ENCODE data around the gene DSCAM.

Gene DSCAM

DNA sequence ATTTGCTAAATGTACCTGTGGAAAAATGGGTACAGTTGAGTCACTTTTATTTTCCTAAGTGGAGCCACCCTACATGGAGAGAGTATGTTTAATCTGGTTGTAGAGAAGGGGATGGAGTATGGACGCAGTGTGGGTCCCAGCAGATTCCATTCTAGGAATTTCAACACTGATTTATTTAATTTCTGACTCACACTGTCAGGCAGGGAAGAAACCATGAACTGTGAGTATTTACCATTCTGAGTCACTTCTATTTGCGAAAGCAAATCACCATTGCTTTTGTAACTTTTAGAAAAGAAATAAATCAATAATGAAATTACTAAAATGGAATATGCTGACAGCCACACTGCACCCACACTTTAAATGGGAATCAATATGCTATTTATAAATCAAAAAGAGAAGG, 339.0 kb downstream of the DSCAM start:
- TF ChIP-seq, protein P1, sequence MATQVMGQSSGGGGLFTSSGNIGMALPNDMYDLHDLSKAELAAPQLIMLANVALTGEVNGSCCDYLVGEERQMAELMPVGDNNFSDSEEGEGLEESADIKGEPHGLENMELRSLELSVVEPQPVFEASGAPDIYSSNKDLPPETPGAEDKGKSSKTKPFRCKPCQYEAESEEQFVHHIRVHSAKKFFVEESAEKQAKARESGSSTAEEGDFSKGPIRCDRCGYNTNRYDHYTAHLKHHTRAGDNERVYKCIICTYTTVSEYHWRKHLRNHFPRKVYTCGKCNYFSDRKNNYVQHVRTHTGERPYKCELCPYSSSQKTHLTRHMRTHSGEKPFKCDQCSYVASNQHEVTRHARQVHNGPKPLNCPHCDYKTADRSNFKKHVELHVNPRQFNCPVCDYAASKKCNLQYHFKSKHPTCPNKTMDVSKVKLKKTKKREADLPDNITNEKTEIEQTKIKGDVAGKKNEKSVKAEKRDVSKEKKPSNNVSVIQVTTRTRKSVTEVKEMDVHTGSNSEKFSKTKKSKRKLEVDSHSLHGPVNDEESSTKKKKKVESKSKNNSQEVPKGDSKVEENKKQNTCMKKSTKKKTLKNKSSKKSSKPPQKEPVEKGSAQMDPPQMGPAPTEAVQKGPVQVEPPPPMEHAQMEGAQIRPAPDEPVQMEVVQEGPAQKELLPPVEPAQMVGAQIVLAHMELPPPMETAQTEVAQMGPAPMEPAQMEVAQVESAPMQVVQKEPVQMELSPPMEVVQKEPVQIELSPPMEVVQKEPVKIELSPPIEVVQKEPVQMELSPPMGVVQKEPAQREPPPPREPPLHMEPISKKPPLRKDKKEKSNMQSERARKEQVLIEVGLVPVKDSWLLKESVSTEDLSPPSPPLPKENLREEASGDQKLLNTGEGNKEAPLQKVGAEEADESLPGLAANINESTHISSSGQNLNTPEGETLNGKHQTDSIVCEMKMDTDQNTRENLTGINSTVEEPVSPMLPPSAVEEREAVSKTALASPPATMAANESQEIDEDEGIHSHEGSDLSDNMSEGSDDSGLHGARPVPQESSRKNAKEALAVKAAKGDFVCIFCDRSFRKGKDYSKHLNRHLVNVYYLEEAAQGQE (IDR thresholded peaks at IDR 0.05; ENCODE audit: insufficient read depth in 1 of 2, low read depth in 2 of 2, low read length in 2 of 2): no peak
- TF ChIP-seq TAF1 (IDR thresholded peaks at IDR 0.05; ENCODE audit: borderline replicate concordance, insufficient read depth, low read length) (no peak), SIN3A (IDR thresholded peaks at IDR 0.05; ENCODE audit: borderline replicate concordance, insufficient read depth, low read length) (no peak), POLR2AphosphoS5 (IDR thresholded peaks at IDR 0.05; ENCODE audit: low read depth, low read length) (no peak), FOXP2 (optimal IDR thresholded peaks at IDR 0.05; ENCODE audit: borderline replicate concordance, extremely low read depth, extremely low read length, insufficient read depth) (no peak)

DNA sequence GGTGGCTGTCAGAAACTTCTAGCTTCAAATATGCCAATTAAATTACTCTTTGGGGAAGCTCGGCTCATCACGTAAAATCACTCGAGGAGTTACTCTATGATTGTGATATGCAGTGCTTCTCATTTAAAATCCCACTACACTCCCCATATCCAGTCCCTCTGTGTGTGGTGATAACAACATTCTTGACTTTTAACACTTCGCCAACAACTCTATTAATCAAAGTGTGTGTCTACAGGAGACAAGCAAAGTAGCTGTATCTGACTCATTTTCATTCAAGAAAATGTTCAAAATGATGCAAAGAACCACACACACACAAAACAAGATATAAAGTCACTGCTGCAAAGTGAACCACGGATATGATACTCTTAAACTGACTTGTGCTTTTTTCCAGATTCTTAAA, 341.3 kb downstream of the DSCAM start:
- TF ChIP-seq POLR2AphosphoS5 (IDR thresholded peaks at IDR 0.05; ENCODE audit: low read depth, low read length): no peak
- no peak for TF ChIP-seq TAF1 (IDR thresholded peaks at IDR 0.05; ENCODE audit: borderline replicate concordance, insufficient read depth, low read length)
- TF ChIP-seq FOXP2 (optimal IDR thresholded peaks at IDR 0.05; ENCODE audit: borderline replicate concordance, extremely low read depth, extremely low read length, insufficient read depth): no peak
- TF ChIP-seq, protein P1 (IDR thresholded peaks at IDR 0.05; ENCODE audit: insufficient read depth in 1 of 2, low read depth in 2 of 2, low read length in 2 of 2): no peak
- no peak for TF ChIP-seq SIN3A (IDR thresholded peaks at IDR 0.05; ENCODE audit: borderline replicate concordance, insufficient read depth, low read length)

GRCh38 chr21:40505244-40505643, 341.7 kb downstream of the DSCAM start:
- TF ChIP-seq, protein P1 (IDR thresholded peaks at IDR 0.05; ENCODE audit: insufficient read depth in 1 of 2, low read depth in 2 of 2, low read length in 2 of 2): no peak
- TF ChIP-seq SIN3A (IDR thresholded peaks at IDR 0.05; ENCODE audit: borderline replicate concordance, insufficient read depth, low read length) (no peak), POLR2AphosphoS5 (IDR thresholded peaks at IDR 0.05; ENCODE audit: low read depth, low read length) (no peak), TAF1 (IDR thresholded peaks at IDR 0.05; ENCODE audit: borderline replicate concordance, insufficient read depth, low read length) (no peak), FOXP2 (optimal IDR thresholded peaks at IDR 0.05; ENCODE audit: borderline replicate concordance, extremely low read depth, extremely low read length, insufficient read depth) (no peak)

DNA sequence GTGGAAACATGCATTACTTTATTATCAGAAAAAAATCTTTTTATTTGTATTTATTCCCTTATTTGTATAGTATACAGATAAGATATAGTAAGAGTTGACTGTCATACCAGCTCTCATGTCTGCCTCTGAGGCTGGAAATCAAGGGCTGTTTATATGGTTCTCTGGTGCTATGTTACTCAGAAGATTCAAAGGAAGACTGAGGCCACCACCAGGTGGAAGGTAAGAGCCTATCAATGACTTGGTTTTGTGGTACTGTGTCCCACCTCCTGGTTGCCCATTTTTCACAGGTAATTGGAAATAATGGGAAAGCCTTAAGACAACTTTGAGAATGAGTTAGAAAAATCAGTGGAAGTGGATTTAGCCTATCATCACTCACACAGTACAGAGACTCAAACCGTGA, 342.1 kb downstream of the DSCAM start:
- TF ChIP-seq TAF1 (IDR thresholded peaks at IDR 0.05; ENCODE audit: borderline replicate concordance, insufficient read depth, low read length) (no peak), SIN3A (IDR thresholded peaks at IDR 0.05; ENCODE audit: borderline replicate concordance, insufficient read depth, low read length) (no peak), FOXP2 (optimal IDR thresholded peaks at IDR 0.05; ENCODE audit: borderline replicate concordance, extremely low read depth, extremely low read length, insufficient read depth) (no peak), POLR2AphosphoS5 (IDR thresholded peaks at IDR 0.05; ENCODE audit: low read depth, low read length) (no peak)
- TF ChIP-seq, protein P1 (IDR thresholded peaks at IDR 0.05; ENCODE audit: insufficient read depth in 1 of 2, low read depth in 2 of 2, low read length in 2 of 2): no peak

DNA sequence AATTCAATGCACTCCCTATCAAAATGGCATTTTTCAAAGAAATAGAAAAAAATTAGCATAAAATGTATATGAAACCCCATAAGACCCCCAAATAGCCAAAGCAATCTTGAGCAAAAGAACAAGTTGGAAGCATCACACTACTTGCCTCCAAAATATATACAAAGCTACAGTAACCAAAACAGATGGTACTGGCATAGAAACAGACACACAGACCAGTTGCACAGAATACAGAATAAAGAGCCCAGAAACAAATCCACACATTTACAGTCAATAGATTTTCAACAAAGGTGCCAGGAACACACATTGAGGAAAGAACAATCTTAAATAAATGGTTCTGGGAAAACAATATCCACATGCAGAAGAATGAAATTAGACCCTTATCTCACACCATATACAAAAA, 350.8 kb downstream of the DSCAM start:
- TF ChIP-seq FOXP2 (optimal IDR thresholded peaks at IDR 0.05; ENCODE audit: borderline replicate concordance, extremely low read depth, extremely low read length, insufficient read depth) (no peak), POLR2AphosphoS5 (IDR thresholded peaks at IDR 0.05; ENCODE audit: low read depth, low read length) (no peak), TAF1 (IDR thresholded peaks at IDR 0.05; ENCODE audit: borderline replicate concordance, insufficient read depth, low read length) (no peak), SIN3A (IDR thresholded peaks at IDR 0.05; ENCODE audit: borderline replicate concordance, insufficient read depth, low read length) (no peak)
- TF ChIP-seq, protein P1 (IDR thresholded peaks at IDR 0.05; ENCODE audit: insufficient read depth in 1 of 2, low read depth in 2 of 2, low read length in 2 of 2): no peak

Measured in PFSK-1 (cell line).